Smooth muscle cell (in vitro differentiated cells): ENCODE measurements around the gene TAF11L14. TPM values are rescaled to one million over a fixed set of nuclear protein-coding genes. Genes with fewer than 3 reads are reported as not detected.
"Not testable (repeated sequence)": the region's sequence is repeated elsewhere in the genome, so short reads cannot be mapped to it uniquely, and the experiment has no call there.

ENCODE experiments used
- DNase-seq: peaks from one replicate; lab custom pipeline; 2025; ENCODE audit not compliant: unreplicated experiment; lab: John Stamatoyannopoulos, UW
- H2AFZ ChIP-seq: fragments of 200-600 bp; sonication (generic); 2 replicates; pipeline ENCODE4 v1.6.0; 2016; ENCODE audit warnings: antibody characterized with exemption, low read depth, mild to moderate bottlenecking
- H3F3A ChIP-seq: fragments of 200-600 bp; sonication (generic); 2 replicates; pipeline ENCODE4 v1.6.0; 2017; ENCODE audit warnings: antibody characterized with exemption, low read depth
- H3K27ac ChIP-seq: fragments of 200-600 bp; sonication (generic); 2 replicates; pipeline ENCODE4 v1.5.1; 2016; ENCODE audit warnings: low read depth, mild to moderate bottlenecking
- H3K27me3 ChIP-seq: fragments of 200-600 bp; sonication (generic); 2 replicates; pipeline ENCODE4 v1.6.1; 2016; ENCODE audit warnings: low read depth, mild to moderate bottlenecking
- H3K36me3 ChIP-seq: fragments of 200-600 bp; sonication (generic); 2 replicates; pipeline ENCODE4 v1.5.1; 2016; ENCODE audit warnings: low read depth
- H3K4me1 ChIP-seq: fragments of 200-600 bp; sonication (generic); 2 replicates; pipeline ENCODE4 v1.5.1; 2016; ENCODE audit warnings: low read depth
- H3K4me2 ChIP-seq: fragments of 200-600 bp; sonication (generic); 2 replicates; pipeline ENCODE4 v1.6.0; 2016; ENCODE audit warnings: mild to moderate bottlenecking
- H3K4me3 ChIP-seq: fragments of 200-600 bp; sonication (generic); 2 replicates; pipeline ENCODE4 v1.5.1; 2016; ENCODE audit warnings: mild to moderate bottlenecking
- H3K79me2 ChIP-seq: fragments of 200-600 bp; sonication (generic); 2 replicates; pipeline ENCODE4 v1.6.0; 2016; ENCODE audit warnings: low read depth, mild to moderate bottlenecking
- H3K9ac ChIP-seq: fragments of 200-600 bp; sonication (generic); 2 replicates; pipeline ENCODE4 v1.6.0; 2016; ENCODE audit warnings: low read depth
- H3K9me3 ChIP-seq: fragments of 200-600 bp; sonication (generic); replicated peaks from 2 replicates; pipeline ENCODE4 v1.5.1; 2016; ENCODE audit warnings: low read depth
- H4K20me1 ChIP-seq: fragments of 200-600 bp; sonication (generic); 2 replicates; pipeline ENCODE4 v1.6.0; 2016; ENCODE audit warnings: low read depth
- CTCF ChIP-seq: fragments of 200-600 bp; sonication (generic); IDR thresholded peaks from 2 replicates; pipeline ENCODE4 v1.5.1; 2017; ENCODE audit warnings: borderline replicate concordance, mild to moderate bottlenecking, antibody characterized with exemption; ENCODE audit not compliant: insufficient read depth, poor library complexity, severe bottlenecking
- WGBS: methylation state at CpG from one replicate; pipeline ENCODE4 v1.1.7; 2016; ENCODE audit warnings: low lambda C conversion rate; 5-methylcytosine and 5-hydroxymethylcytosine counted together
- polyA plus RNA-seq: library from polyadenylated mRNA; unstranded; fragments of >200 nt; fragmentation: Nextera tagmentation; extraction: Ambion mirVana; gene quantifications from 2 replicates; pipeline ENCODE4 v1.2.1, GENCODE V29; 2016
- total RNA-seq: library from RNA; depleted of rRNA; stranded (reverse); fragments of >200 nt; gene quantifications from 2 replicates; pipeline ENCODE4 v1.2.3, GENCODE V29; 2014

The TAF11L14 gene
- total and polyA plus RNA-seq, 2 experiments from 2014 or later: not detected

GRCh38 chr5:17604951-17605350, 29.3 kb upstream of the TAF11L14 start:
- DNase-seq: no peak
- Histone ChIP-seq H3F3A (no peaks in the 10 kb centered on the region), H3K27me3 (no peaks in the 10 kb centered on the region), H3K9me3 (no peaks in the 10 kb centered on the region), H3K27ac (no peak overlapping the region), H3K4me1 (no peaks in the 10 kb centered on the region), H3K79me2 (no peaks in the 10 kb centered on the region), H3K4me3 (no peak overlapping the region), H3K36me3 (no peaks in the 10 kb centered on the region), H3K9ac (no peak overlapping the region), H2AFZ (no peak overlapping the region), H3K4me2 (no peak overlapping the region), H4K20me1 (no peaks in the 10 kb centered on the region)
- no peak for TF ChIP-seq CTCF
- 95% methylated on average over 14 of the region's 14 CpGs for WGBS

GRCh38 chr5:17607461-17607860, 26.8 kb upstream of the TAF11L14 start:
- 80% methylated on average over 4 of the region's 4 CpGs for whole genome bisulfite sequencing
- not testable (repeated sequence) for H2AFZ ChIP-seq, H3K9me3 ChIP-seq, H3F3A ChIP-seq, H3K79me2 ChIP-seq, H3K9ac ChIP-seq, H3K27me3 ChIP-seq, H3K4me2 ChIP-seq, H3K36me3 ChIP-seq, H3K4me3 ChIP-seq, DNase-seq, H3K4me1 ChIP-seq, H3K27ac ChIP-seq, H4K20me1 ChIP-seq

GRCh38 chr5:17610092-17610491, 24.2 kb upstream of the TAF11L14 start, which contains the start of gene TAF11L12:
Gene TAF11L12, plus strand, starts transcription at chr5:17610392.
- not testable (repeated sequence) for DNase-seq, H3K79me2 ChIP-seq, H3K27ac ChIP-seq, H3K4me1 ChIP-seq, H3K27me3 ChIP-seq, H3K9ac ChIP-seq, H3K9me3 ChIP-seq, H3F3A ChIP-seq, H3K4me3 ChIP-seq, H3K36me3 ChIP-seq, H3K4me2 ChIP-seq, H4K20me1 ChIP-seq, H2AFZ ChIP-seq
- WGBS: 75% methylated on average over 2 of the region's 2 CpGs

GRCh38 chr5:17614872-17615605, 19.2 kb upstream of the TAF11L14 start:
- Histone ChIP-seq H3K4me2 (no peak overlapping the region), H3K9ac (no peak overlapping the region), H3K79me2 (no peaks in the 10 kb centered on the region), H3K27ac (no peak overlapping the region), H4K20me1 (no peaks in the 10 kb centered on the region), H3K27me3 (no peaks in the 10 kb centered on the region), H3K4me3 (no peak overlapping the region), H3K4me1 (no peaks in the 10 kb centered on the region), H2AFZ (no peak overlapping the region), H3K9me3 (no peaks in the 10 kb centered on the region), H3F3A (no peaks in the 10 kb centered on the region), H3K36me3 (no peaks in the 10 kb centered on the region)
- no peak for DNase-seq
- WGBS: 93% methylated on average over 17 of the region's 17 CpGs
- TF ChIP-seq CTCF: no peak

GRCh38 chr5:17619354-17619753, 14.9 kb upstream of the TAF11L14 start:
- Histone ChIP-seq H2AFZ (no peak overlapping the region), H3K9ac (no peak overlapping the region), H3K27ac (no peak overlapping the region), H4K20me1 (no peaks in the 10 kb centered on the region), H3K9me3 (no peaks in the 10 kb centered on the region), H3F3A (no peaks in the 10 kb centered on the region), H3K4me2 (no peak overlapping the region), H3K36me3 (no peaks in the 10 kb centered on the region), H3K27me3 (no peaks in the 10 kb centered on the region), H3K4me1 (no peaks in the 10 kb centered on the region), H3K79me2 (no peaks in the 10 kb centered on the region), H3K4me3 (no peak overlapping the region)
- 90% methylated on average over 3 of the region's 3 CpGs for WGBS
- TF ChIP-seq CTCF: no peak
- DNase-seq: no peak
